ENCODE results near the gene METRN.

METRN gene

GRCh38 chr16:760065-760464 is 45.1 kb downstream of the METRN start:
- TF ChIP-seq, protein P1, sequence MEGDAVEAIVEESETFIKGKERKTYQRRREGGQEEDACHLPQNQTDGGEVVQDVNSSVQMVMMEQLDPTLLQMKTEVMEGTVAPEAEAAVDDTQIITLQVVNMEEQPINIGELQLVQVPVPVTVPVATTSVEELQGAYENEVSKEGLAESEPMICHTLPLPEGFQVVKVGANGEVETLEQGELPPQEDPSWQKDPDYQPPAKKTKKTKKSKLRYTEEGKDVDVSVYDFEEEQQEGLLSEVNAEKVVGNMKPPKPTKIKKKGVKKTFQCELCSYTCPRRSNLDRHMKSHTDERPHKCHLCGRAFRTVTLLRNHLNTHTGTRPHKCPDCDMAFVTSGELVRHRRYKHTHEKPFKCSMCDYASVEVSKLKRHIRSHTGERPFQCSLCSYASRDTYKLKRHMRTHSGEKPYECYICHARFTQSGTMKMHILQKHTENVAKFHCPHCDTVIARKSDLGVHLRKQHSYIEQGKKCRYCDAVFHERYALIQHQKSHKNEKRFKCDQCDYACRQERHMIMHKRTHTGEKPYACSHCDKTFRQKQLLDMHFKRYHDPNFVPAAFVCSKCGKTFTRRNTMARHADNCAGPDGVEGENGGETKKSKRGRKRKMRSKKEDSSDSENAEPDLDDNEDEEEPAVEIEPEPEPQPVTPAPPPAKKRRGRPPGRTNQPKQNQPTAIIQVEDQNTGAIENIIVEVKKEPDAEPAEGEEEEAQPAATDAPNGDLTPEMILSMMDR (IDR thresholded peaks at IDR 0.05; ENCODE audit: low read depth, low read length, missing control alignments): no peak
- DNase-seq (ENCODE audit: low read depth): no peak
- in situ Hi-C loops (cut with HindIII; ENCODE audit: low sequenced_read_pairs): no loop called here

DNA sequence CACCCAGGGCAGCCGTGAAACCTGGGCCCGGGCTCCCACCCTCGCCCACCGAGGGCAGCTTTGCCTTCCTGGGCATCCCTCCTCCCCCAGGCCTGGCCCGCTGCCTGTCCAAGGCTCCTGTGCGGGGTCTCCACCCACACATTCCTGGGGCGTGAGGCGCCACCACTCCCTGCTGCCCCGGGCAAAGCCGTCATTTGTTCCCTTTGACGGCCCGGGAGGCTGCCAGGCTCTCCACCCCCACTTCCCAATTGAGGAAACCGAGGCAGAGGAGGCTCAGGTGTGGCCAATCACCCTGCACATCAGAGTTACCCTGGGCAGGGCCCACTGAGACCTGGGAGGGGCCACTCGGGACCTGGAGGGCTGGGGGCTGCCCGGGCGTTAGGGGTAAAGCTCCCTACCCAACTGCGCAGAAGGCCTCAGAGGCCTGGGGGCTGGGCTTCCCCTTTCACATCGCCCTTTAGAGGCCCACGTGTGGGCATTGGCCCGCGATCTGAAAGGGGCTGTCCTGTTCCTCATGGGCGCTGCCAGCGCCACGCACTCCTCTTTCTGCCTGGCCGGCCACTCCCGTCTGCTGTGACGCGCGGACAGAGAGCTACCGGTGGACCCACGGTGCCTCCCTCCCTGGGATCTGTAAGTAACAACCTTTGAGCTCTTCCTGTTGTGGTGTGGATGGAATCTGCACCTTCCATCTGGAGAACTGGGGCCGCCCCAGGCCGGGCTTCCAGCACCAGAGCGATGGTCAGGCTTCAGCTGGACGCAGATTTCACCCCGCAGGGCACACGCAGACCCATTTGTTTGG is 45.8 kb downstream of the METRN start, which contains the start of gene MSLN:
Gene MSLN (plus strand): TSS at position 190 of the 799 bp plus-strand sequence. CDS start 1,947 bp downstream, outside the sequence.
- no peak for DNase-seq (ENCODE audit: low read depth)
- in situ Hi-C loops (cut with HindIII; ENCODE audit: low sequenced_read_pairs): no loop called here
- H3K4me3 ChIP-seq (ENCODE audit: low read depth, low read length): no peak within 1 kb of the TSS
- TF ChIP-seq, protein P1 (IDR thresholded peaks at IDR 0.05; ENCODE audit: low read depth, low read length, missing control alignments): no peak

More at GRCh38 chr16:760065-760464, 45.1 kb downstream of the METRN start:
- H3K4me3 ChIP-seq (ENCODE audit: low read depth, low read length): no peak overlapping the region

GRCh38 chr16:761625-762513 is 47.0 kb downstream of the METRN start:
- TF ChIP-seq, protein P1 (IDR thresholded peaks at IDR 0.05; ENCODE audit: low read depth, low read length, missing control alignments): no peak
- in situ Hi-C loops (cut with HindIII; ENCODE audit: low sequenced_read_pairs): no loop called here
- no peak overlapping the region for H3K4me3 ChIP-seq (ENCODE audit: low read depth, low read length)
- no peak for DNase-seq (ENCODE audit: low read depth)

DNA sequence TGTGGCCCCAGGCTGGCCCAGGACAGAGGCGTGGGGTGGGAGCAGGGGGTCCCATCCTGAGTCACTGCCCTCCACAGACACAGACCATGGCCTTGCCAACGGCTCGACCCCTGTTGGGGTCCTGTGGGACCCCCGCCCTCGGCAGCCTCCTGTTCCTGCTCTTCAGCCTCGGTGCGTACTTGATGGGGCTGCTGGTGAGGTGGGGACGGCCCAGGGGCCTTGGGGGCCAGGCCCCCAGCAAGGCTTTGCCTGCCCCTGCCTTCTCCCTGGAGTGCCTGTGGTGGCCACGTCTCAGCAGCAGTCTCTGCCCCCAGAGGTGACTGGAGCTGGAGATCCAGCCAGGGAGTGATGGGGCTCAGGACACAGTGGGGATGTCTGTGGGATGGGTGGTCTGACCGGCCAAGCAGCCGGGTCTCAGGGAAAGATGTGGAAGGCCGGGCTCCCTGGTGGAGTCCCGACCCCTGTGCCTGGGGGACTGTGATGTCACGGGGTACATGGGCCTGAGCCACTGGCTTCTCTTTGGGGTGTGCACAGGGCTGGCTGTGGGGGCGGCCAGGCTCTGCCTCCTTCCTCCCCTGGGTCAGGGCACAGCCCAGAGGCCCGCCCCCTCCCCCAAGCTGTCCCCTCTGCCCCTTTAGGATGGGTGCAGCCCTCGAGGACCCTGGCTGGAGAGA is 47.8 kb downstream of the METRN start:
- TF ChIP-seq, protein P1 (IDR thresholded peaks at IDR 0.05; ENCODE audit: low read depth, low read length, missing control alignments): no peak
- DNase-seq (ENCODE audit: low read depth): no peak
- in situ Hi-C loops (cut with HindIII; ENCODE audit: low sequenced_read_pairs): no loop called here
- no peak overlapping the region for H3K4me3 ChIP-seq (ENCODE audit: low read depth, low read length)

GRCh38 chr16:763369-764183 is 48.7 kb downstream of the METRN start:
- in situ Hi-C loops (cut with HindIII; ENCODE audit: low sequenced_read_pairs): no loop called here
- no peak for DNase-seq (ENCODE audit: low read depth)

More at GRCh38 chr16:763369-764183, 48.7 kb downstream of the METRN start:
- H3K4me3 ChIP-seq (ENCODE audit: low read depth, low read length): no peak overlapping the region
- TF ChIP-seq, protein P1 (IDR thresholded peaks at IDR 0.05; ENCODE audit: low read depth, low read length, missing control alignments): no peak
